ENCODE results near the gene MTG2. TPM values are rescaled to one million over a fixed set of nuclear protein-coding genes. Genes with fewer than 3 reads are reported as not detected.

MTG2 gene
- total and polyA plus RNA-seq, 4 donors: 18.3 to 35.5 (median 28.5) TPM

- Histone ChIP-seq H3K9ac (ENCODE audit: insufficient read depth in 1 of 2, low read length in 2 of 2) (no peak overlapping the region), H3K27me3 (ENCODE audit: control insufficient read depth in 3 of 3, insufficient read depth in 3 of 3, low read length in 2 of 3) (peaks cover 5 to 48% (median 18%) of the 10 kb centered on the region in 3 donors), H3K4me3 (no peak overlapping the region), H3K9me3 (ENCODE audit: control insufficient read depth in 4 of 4, insufficient read depth in 3 of 4, low read length in 3 of 4) (peaks cover 0 to 3% (median 0%) of the 10 kb centered on the region in 4 donors), H3K36me3 (ENCODE audit: control insufficient read depth in 4 of 4, insufficient read depth in 4 of 4, low read length in 4 of 4) (no peaks in the 10 kb centered on the region), H3K4me1 (ENCODE audit: control insufficient read depth in 5 of 5, insufficient read depth in 5 of 5, low read length in 5 of 5) (peaks cover 0 to 10% (median 0%) of the 10 kb centered on the region in 5 donors), H3K27ac (ENCODE audit: low read depth in 1 of 2, low read length in 1 of 2) (no peak overlapping the region)
- no peak for ATAC-seq (ENCODE audit: insufficient read depth, low FRiP score)
- DNase-seq: no peak
- TF ChIP-seq CTCF (IDR thresholded peaks at IDR 0.05; ENCODE audit: control extremely low read depth, extremely low read depth): no peak
- 75 to 81% methylated on average over 39 to 40 of the region's 40 CpGs for WGBS, 2 donors
Measured at GRCh38 chr20:62215991-62216635, 33.3 kb downstream of the MTG2 start.

DNA sequence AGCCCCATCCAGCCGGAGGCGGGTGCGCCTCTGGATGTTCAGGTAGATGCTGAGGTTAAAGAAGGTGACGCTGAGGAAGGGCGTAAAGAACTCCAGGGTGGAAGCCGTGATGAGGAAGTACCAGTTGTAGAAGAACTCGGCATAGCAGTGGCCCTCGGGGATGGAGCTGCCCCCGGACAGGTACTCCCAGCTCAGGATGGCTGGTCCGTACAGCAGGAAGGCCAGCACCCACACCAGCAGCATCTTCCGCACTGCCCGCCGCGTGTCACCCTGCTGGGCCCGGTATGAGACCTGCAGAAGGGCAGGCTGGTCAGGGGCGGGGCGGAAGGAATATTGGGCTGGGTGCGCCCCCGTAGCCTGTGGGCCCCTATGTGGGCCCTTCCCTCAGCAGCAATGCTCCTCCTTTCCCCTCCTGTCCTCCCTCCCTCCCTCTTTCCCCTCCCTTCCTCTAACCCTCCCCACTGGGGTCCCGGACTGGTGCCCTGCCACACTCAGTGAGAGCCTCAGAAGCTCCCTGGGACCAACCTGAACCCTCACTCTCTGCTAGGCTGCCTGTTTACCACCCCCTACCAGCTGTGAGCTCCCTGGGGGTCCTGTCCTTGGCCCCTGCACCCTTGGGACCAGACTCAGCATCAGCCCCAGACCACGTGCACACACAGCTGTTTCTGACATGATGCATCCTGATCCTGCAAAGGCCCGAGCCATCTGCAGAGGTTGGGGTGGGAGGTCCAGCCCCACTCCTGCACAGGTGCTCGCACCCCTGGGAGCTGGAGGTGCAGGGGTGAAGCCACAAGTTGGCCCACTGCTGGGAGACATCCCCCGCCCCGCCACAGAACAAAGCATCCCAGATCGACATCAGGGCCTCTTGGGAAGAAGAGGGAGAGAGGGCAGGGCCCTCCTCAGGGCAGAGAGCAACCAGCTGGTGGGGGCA, 34.1 kb downstream of the MTG2 start:
- ATAC-seq (ENCODE audit: insufficient read depth, low FRiP score) (no peak), DNase-seq (no peak)
- no peak overlapping the region for H3K27ac ChIP-seq (ENCODE audit: low read depth in 1 of 2, low read length in 1 of 2)
- H3K4me1 ChIP-seq (ENCODE audit: control insufficient read depth in 5 of 5, insufficient read depth in 5 of 5, low read length in 5 of 5): peaks cover 0 to 10% (median 0%) of the 10 kb centered on the region in 5 donors
- H3K27me3 ChIP-seq (ENCODE audit: control insufficient read depth in 3 of 3, insufficient read depth in 3 of 3, low read length in 2 of 3): peaks cover 5 to 55% (median 20%) of the 10 kb centered on the region in 3 donors
- 68 to 73% methylated on average over 21 to 26 of the region's 26 CpGs for WGBS, 2 donors
- no peak for TF ChIP-seq CTCF (IDR thresholded peaks at IDR 0.05; ENCODE audit: control extremely low read depth, extremely low read depth)
- no peaks in the 10 kb centered on the region for H3K36me3 ChIP-seq (ENCODE audit: control insufficient read depth in 4 of 4, insufficient read depth in 4 of 4, low read length in 4 of 4)
- H3K9me3 ChIP-seq (ENCODE audit: control insufficient read depth in 4 of 4, insufficient read depth in 3 of 4, low read length in 3 of 4): peaks cover 0 to 5% (median 0%) of the 10 kb centered on the region in 4 donors
- H3K9ac ChIP-seq (ENCODE audit: insufficient read depth in 1 of 2, low read length in 2 of 2): no peak overlapping the region
- no peak overlapping the region for H3K4me3 ChIP-seq

GRCh38 chr20:62217913-62218773, 35.3 kb downstream of the MTG2 start:
- Histone ChIP-seq H3K4me1 (ENCODE audit: control insufficient read depth in 5 of 5, insufficient read depth in 5 of 5, low read length in 5 of 5) (peaks cover 0 to 10% (median 0%) of the 10 kb centered on the region in 5 donors), H3K27me3 (ENCODE audit: control insufficient read depth in 3 of 3, insufficient read depth in 3 of 3, low read length in 2 of 3) (peaks cover 9 to 67% (median 24%) of the 10 kb centered on the region in 3 donors), H3K36me3 (ENCODE audit: control insufficient read depth in 4 of 4, insufficient read depth in 4 of 4, low read length in 4 of 4) (no peaks in the 10 kb centered on the region), H3K9ac (ENCODE audit: insufficient read depth in 1 of 2, low read length in 2 of 2) (no peak overlapping the region), H3K9me3 (ENCODE audit: control insufficient read depth in 4 of 4, insufficient read depth in 3 of 4, low read length in 3 of 4) (peaks cover 0 to 5% (median 0%) of the 10 kb centered on the region in 4 donors), H3K4me3 (no peak overlapping the region), H3K27ac (ENCODE audit: low read depth in 1 of 2, low read length in 1 of 2) (no peak overlapping the region)
- TF ChIP-seq CTCF (IDR thresholded peaks at IDR 0.05; ENCODE audit: control extremely low read depth, extremely low read depth): no peak
- DNase-seq (no peak), ATAC-seq (ENCODE audit: insufficient read depth, low FRiP score) (no peak)
- 58 to 65% methylated on average over 38 of the region's 38 CpGs for WGBS, 2 donors

All from lung (tissue), 12 donors.